Colon (tissue), 2 donors: ENCODE results near the gene SMTNL2.

Source experiments
- FAIRE-seq: peaks from 2 replicates; lab custom pipeline; 2012; peaks lifted over from hg19 to GRCh38; lab: Jason Lieb, UNC
- donor health status: control.
- donor health status: control.

Gene SMTNL2

DNA sequence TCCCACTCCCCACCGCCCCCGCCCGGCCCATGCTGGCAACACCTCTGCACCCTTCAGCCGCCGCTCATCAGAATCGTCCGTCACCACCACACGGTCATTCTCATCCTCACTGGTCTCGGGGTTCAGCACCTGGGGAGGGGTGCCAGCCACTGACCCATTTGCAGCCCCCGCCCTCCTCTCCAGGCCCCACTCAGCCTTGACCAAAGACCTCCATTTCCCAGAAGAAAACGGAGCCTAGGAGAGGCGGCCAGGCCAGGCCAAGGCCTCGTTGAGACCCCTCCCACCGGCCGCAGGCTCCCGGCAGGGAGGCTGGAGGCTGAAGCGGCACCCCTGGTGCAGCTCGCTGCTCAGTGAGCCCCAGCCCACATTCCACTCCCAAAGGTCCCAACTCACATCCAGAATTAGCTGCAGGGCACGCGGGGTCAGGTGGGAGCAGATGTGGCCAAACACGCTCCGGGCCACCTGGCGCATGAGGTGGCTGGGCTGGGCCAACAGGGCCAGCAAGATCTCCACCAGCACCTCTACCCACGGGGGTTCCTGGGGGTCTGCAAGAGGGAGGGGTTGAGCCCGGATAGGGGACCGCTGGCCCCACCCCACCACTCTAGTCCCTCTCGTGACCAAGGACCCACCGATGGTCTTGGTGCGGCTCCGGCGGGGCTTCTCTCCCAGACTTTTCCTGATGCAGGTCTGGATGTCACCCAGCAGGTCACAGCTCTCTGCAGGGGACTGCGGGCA, 38.9 kb upstream of the SMTNL2 start:
- FAIRE-seq = no peak

- FAIRE-seq = no peak
These were observed 37.0 kb upstream of the SMTNL2 start for GRCh38 chr17:4547118-4547906.

DNA sequence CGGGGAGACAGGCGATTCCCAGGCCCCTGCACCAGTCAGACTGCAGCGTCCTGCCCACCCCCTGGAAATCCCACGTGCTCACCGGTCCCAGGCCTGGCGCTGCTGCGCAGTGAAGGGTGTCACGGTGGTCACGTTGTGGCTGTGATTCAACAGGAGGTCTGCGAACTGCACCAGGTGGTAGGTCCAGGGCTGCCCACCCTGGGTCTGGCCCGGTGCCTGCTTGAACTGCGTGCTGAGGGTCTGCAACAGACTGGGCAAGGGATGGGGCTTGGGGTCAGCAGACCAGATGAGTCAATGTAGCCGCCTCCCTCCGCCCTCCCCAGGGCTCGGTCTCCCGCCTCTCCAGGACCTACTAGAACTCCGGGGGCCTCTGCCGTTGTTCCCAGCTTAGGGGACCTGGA, 36.3 kb upstream of the SMTNL2 start:
- no peak for FAIRE-seq

- no peak for FAIRE-seq
These were observed 35.4 kb upstream of the SMTNL2 start for GRCh38 chr17:4548721-4549531.

DNA sequence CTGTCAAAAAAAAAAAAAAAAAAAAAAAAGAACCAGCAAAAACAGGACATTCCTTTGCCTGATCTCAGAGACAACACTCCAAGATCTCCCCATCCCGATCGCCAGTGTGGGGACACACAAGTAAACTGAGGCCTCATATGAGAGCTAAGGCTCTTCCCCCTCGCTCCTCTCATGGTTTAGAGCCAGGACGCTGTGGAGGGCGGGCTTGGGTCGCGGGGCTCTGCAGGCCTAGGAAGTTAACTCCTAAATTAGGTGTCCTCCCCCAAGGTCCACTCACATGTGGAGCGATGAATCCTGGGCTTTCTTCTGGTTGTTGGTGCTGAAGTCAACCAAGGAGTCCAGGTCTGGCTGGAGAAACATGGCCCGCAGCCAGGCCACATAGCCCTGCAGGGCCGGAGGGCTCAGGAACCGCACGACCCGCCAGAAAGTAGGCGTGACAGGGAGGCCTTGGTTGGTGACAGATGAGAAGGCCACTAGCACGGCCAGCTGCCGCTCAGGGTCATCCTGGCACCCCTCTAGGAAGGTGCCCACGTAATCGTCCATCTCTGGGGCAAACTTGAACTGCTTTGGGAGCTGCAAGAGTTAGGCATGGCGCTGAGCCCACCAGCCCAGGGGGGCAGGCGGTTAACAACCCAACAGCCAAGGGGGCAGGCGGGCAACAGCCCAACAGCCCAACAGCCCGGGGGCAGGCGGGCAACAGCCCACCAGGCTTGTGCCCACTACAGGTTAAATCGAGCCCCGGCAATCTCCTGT, 34.4 kb upstream of the SMTNL2 start:
- no peak for FAIRE-seq

- no peak for FAIRE-seq
These were observed 33.7 kb upstream of the SMTNL2 start for GRCh38 chr17:4550534-4551039.

DNA sequence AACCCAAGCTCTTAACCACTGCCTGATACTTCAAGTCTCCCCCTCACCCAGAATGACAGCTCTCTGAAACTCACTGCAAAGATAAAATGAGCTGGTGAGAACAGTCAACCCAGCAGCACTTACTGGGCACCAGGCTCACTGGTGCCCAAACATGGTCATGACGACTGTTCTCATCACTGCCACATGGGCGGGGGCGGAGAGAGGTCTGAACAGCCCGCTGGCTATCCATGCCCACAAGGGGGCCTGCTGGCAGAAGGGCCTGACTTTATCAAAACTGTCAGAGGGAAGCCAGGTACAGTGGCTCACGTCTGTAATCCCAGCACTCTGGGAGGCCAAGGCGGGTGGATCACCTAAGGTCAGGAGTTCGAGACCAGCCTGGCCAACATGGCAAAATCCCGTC, 33.2 kb upstream of the SMTNL2 start:
- no peak for FAIRE-seq

- no peak for FAIRE-seq
These were observed 32.4 kb upstream of the SMTNL2 start for GRCh38 chr17:4551796-4552525.

- no peak for FAIRE-seq
These were observed 30.7 kb upstream of the SMTNL2 start for GRCh38 chr17:4553669-4554068.

- FAIRE-seq = no peak
These were observed 29.8 kb upstream of the SMTNL2 start for GRCh38 chr17:4554441-4554996.

GRCh38 chr17:4554997-4555799, 29.1 kb upstream of the SMTNL2 start, which contains the start of gene MYBBP1A:
MYBBP1A (minus strand) TSS chr17:4555384; CDS start chr17:4555324, 60 bp downstream.
- FAIRE-seq = no peak

DNA sequence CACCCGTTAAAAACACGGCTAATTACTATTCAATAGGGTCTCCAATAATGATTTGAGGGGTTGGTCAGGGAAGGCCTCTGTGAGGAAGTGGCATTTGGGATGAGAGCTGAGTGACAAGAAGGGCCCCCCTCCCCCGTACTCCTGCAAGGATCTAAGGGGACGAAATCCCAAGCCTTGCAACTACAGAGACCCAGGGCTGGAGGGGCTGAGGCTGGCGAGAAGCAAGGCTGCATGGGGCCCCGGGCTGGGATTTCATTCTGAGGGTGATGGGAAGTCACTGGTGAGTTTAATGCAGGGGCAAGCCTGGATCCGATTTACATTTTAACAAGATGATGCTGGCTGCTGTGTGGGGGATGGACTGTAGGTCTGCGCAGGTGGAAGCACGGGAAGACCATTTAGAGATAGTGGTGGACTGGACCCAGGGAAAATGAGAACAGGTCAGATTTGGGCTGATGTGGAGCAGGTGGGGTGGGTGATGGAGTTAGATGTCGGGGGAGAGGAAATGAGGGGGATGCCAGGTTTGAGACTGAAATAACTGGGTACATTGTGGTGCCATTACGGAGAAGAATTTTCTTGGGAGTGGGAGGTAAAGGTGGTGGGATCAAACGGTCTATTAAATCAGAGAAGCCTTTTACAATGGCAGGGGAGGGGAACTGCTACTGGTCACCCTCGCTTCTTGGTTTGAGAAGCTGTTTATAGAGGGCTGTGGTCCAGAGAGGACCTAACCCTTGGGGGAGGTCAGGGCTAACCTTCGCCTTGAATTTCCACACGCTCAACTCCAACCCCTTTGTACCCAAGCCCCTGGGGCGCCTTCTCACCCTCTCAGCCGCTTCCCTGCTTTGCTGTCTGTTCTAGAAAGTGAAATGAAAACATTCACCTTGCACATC, 28.2 kb upstream of the SMTNL2 start:
- FAIRE-seq = no peak

DNA sequence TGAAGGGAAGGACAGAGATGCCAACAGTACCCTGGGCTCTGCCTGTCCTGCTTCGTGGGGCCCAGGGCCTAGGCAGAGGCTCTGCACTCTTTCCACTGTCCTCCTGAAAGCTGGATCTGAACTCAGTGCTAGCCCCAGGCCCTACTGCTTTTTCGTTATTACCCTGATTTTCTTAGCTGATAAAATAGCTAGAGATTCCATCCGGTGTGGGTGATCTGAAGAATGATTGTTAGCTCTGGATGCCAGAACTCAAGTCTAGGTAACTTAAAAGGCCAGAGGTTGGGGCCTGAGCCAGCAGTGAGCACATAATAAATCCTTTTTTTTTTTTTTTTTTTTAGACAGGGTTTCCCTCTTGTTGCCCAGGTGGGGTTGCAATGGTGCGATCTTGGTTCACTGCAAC, 27.3 kb upstream of the SMTNL2 start:
- no peak for FAIRE-seq

DNA sequence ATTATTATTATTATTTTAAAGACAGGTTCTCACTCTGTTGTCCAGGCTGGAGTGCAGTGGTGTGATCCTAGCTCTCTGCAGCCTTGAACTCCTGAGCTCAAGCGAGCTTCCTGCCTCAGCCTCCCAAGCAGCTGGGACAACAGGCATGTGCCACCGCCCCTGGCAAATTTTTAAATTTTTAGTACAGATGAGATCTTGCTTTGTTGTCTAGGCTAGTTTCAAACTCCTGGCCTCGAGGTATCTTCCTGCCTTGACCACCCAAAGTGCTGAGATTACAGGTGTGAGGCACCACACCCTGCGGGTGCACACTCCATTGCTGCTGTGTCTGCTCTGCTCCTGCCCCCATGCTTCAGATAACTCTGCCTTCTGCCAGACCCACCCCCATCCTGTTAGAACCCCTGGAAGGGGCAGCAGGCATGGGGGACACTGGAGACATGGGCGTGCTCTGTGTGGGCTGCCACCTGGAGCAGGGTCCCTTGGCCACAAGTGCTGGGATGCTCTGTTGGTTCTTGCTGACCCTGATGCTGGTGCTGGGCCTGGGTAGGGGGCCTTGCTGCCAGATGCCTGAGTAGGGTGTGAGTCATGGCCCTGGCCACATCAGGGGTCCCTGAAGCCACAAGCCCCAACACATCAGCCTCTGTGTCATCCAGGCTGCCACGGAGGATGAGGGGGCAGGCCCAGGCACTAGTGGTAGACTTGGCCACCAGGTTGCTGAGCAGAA, 26.5 kb upstream of the SMTNL2 start:
- FAIRE-seq = no peak

DNA sequence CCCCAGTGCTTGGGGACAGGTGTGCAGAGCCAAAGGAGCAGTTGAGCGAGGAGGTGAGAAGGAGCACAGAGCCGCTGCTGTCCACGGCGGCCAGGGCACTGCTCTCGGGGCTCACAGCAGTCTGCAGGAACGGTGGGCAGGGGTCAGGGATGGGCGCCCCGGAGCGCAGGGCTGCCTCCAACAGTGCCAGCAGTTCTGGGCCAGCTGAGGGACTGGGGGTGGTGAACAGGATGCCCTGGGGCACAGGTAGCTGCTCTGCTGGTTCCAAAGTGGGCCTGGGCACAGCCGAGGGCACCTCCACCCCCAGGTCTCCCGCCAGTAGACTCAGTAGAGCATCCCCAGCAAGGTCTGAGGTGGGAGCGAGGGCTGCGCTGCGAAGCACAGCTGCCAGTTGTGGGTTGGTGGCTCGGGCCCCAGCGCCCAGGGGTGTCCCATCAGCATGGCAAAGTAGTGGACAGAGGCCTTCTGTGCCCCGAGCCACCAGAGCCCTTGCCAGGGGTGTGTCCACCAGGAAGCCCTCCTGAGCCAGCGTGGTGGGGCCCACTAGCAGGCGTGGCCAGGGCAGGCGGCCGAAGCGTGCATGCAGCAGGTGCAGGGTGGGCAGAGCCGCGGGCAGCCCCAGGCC, 25.9 kb upstream of the SMTNL2 start:
- FAIRE-seq = no peak

DNA sequence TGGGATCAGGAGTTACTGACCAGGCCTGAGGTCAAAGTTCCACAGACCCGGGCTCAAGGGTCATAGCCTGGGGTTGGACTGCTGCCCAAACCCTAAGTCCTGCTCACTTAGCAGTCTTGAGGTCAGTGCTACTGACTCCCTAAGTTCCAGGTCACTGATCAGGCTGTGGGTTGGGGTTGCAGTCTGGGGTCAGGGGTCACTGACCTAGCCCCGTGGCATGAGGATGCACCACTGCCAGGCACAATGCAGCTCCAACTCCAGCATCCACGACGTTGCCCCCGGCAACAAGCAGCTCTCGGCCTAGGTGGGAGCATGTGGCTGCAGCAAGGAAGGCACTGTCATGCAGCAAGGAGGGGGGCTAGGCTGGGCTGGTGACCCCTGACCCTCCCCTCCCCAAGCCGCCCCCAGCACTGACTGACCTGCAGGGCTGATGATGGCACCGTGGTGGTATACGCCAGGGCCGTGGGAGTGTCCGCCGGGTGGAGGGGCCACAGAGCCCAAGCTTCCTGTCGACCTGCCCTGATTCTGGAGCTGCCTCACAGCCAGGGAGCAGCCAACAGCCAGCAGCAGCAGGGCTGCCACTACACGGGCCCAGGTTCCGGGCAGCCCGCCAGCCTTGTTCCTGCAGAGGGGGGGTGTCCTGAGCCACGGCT, 25.1 kb upstream of the SMTNL2 start:
- FAIRE-seq = no peak

DNA sequence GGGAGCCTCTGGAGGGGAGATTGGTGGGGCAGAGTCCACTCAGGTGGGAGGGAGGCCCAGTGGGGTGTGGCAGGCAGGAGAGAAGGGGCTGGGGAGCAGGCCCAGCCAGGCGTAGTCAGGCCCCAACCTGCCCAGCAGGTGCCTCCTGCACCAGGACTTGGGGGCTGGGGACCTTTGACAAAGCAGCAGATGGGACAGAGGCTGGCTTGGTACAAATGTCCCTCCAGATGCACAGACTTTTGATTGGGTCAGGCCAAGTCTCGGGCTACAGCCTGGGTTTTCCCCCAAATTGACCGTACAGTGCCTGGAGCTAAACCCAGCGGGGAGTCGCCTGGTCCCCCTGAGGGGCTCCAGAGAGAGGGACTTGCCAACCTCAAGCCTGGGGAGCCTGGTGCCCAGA, 24.4 kb upstream of the SMTNL2 start:
- FAIRE-seq = no peak
